A673 (cell line): Measurements from ENCODE around the gene TADA3. TPM values are rescaled to one million over a fixed set of nuclear protein-coding genes. Genes with fewer than 3 reads are reported as not detected.

Source experiments
- BruUV-seq: library from RNA; stranded (reverse); fragments of 400-500 nt; replicated peaks from 2 replicates; lab custom pipeline; 2021; lab: Mats Ljungman, UMichigan
- CTCF ChIA-PET: fragments of 300-600 bp; sonication (Branson Sonifier 250); formaldehyde crosslinking; loops from one replicate; lab custom pipeline; 2022; ENCODE audit warnings: antibody characterized with exemption; lab: Charles Lee
- POLR2A ChIA-PET: fragments of 300-600 bp; sonication (Branson Sonifier 250); formaldehyde crosslinking; loops from one replicate; lab custom pipeline; 2022; ENCODE audit warnings: antibody characterized with exemption; ENCODE audit not compliant: low non-redundant PET; lab: Charles Lee
- DNase-seq: peaks from one replicate; pipeline ENCODE4 v3.0.0-alpha.2; 2015; ENCODE audit warnings: low spot score
- H3K27ac ChIP-seq: fragments of 200-600 bp; sonication (generic); 2 replicates; pipeline ENCODE4 v1.5.1; 2016; ENCODE audit warnings: mixed run types, low read depth, mild to moderate bottlenecking, mixed read lengths, antibody characterized with exemption, low read length; ENCODE audit not compliant: poor library complexity, severe bottlenecking
- H3K27me3 ChIP-seq: fragments of 200-600 bp; sonication (generic); replicated peaks from 2 replicates; pipeline ENCODE4 v1.6.1; 2017; ENCODE audit warnings: mixed run types, low read depth, mild to moderate bottlenecking, mixed read lengths, antibody characterized with exemption, low read length; ENCODE audit not compliant: insufficient read depth, poor library complexity
- H3K36me3 ChIP-seq: fragments of 200-600 bp; sonication (generic); 2 replicates; pipeline ENCODE4 v1.6.1; 2016; ENCODE audit warnings: mixed run types, mild to moderate bottlenecking, mixed read lengths, antibody characterized with exemption, low read length; ENCODE audit not compliant: insufficient read depth, poor library complexity, severe bottlenecking
- H3K4me1 ChIP-seq: fragments of 200-600 bp; sonication (generic); 2 replicates; pipeline ENCODE4 v1.6.1; 2017; ENCODE audit warnings: mixed run types, mild to moderate bottlenecking, mixed read lengths, antibody characterized with exemption, low read length; ENCODE audit not compliant: insufficient read depth, poor library complexity, severe bottlenecking
- H3K4me3 ChIP-seq: fragments of 200-600 bp; sonication (generic); 2 replicates; pipeline ENCODE4 v1.5.1; 2016; ENCODE audit warnings: low read depth, mixed run types, mild to moderate bottlenecking, mixed read lengths, low read length; ENCODE audit not compliant: poor library complexity, severe bottlenecking
- H3K9me3 ChIP-seq: fragments of 200-600 bp; sonication (generic); 2 replicates; pipeline ENCODE4 v1.6.1; 2016; ENCODE audit warnings: mixed run types, low read depth, mild to moderate bottlenecking, mixed read lengths, antibody characterized with exemption, low read length; ENCODE audit not compliant: poor library complexity, severe bottlenecking
- CTCF ChIP-seq: fragments of 300-800, 200-600 bp; sonication (generic); conservative IDR thresholded peaks from 2 replicates; pipeline ENCODE4 v1.5.1; 2017; ENCODE audit warnings: low read depth, mild to moderate bottlenecking, antibody characterized with exemption, low read length, moderate library complexity, mixed read lengths
- EZH2 ChIP-seq: fragments of 200-600 bp; sonication (generic); IDR thresholded peaks from 2 replicates; pipeline ENCODE4 v1.6.1; 2017; ENCODE audit warnings: borderline replicate concordance, low read depth, mild to moderate bottlenecking, mixed read lengths, antibody characterized with exemption, low read length; ENCODE audit not compliant: poor library complexity, severe bottlenecking
- intact Hi-C: fragments of 100-400 bp; cut with micrococcal nuclease; formaldehyde crosslinking; loops from one replicate; pipeline ENCODE4 v1.10.0; 2022; ENCODE audit not compliant: unreplicated experiment
- total RNA-seq: library from RNA; stranded (reverse); gene quantifications from 2 replicates; pipeline ENCODE4 v1.2.3, GENCODE V29; 2021

Gene TADA3
- total RNA-seq, 1 experiment from 2014 or later = 46.1 TPM

- CTCF ChIA-PET = no interaction called here
- intact Hi-C loops = loop anchor here (5.0 kb wide), 1 partner anchor 308 kb away; no protein-coding TSS in a partner anchor
- POLR2A ChIA-PET = no interaction called here
- H3K36me3 ChIP-seq = peaks cover 18% of the 10 kb centered on the region
- no peak for TF ChIP-seq CTCF
- no peak for TF ChIP-seq EZH2
- peak within 1 kb of the TSS; percentile 81 for H3K27ac ChIP-seq
- H3K27me3 ChIP-seq = no peaks in the 10 kb centered on the region
- H3K9me3 ChIP-seq = no peaks in the 10 kb centered on the region
- no TSS peak for BruUV-seq
- H3K4me3 ChIP-seq = peak within 1 kb of the TSS; percentile 62
- peak; percentile 82 for DNase-seq
- H3K4me1 ChIP-seq = peaks cover 13% of the 10 kb centered on the region
These were observed 17.6 kb upstream of the TADA3 start, which contains the start of gene TTLL3 for GRCh38 chr3:9809615-9810432. TSS of gene TTLL3 (plus strand) at chr3:9810262. CDS start at chr3:9810662, 400 bp downstream.

- Histone ChIP-seq H3K9me3 (no peaks in the 10 kb centered on the region), H3K27me3 (no peaks in the 10 kb centered on the region), H3K4me1 (peaks cover 13% of the 10 kb centered on the region), H3K36me3 (peaks cover 23% of the 10 kb centered on the region), H3K27ac (peak overlapping the region; percentile 81), H3K4me3 (peak overlapping the region; percentile 62)
- DNase-seq = no peak
- intact Hi-C loops = loop anchor here (5.0 kb wide), 1 partner anchor 307 kb away; no protein-coding TSS in a partner anchor
- no TSS peak for BruUV-seq
- ChIA-PET POLR2A (no interaction called here), CTCF (no interaction called here)
- TF ChIP-seq EZH2 (no peak), CTCF (no peak)
These were observed 17.0 kb upstream of the TADA3 start for GRCh38 chr3:9809239-9809614.

- Histone ChIP-seq H3K4me3 (no peak overlapping the region), H3K27me3 (no peaks in the 10 kb centered on the region), H3K4me1 (peaks cover 13% of the 10 kb centered on the region), H3K9me3 (no peaks in the 10 kb centered on the region), H3K27ac (no peak overlapping the region), H3K36me3 (peaks cover 30% of the 10 kb centered on the region)
- peak; percentile 57 for DNase-seq
- ChIA-PET CTCF (interaction anchor here (0.6 to 1.1 kb wide), 2 partner anchors 18 to 286 kb away, joined by 3 to 7 read pairs; no protein-coding TSS in a partner anchor), POLR2A (no interaction called here)
- TF ChIP-seq EZH2 (no peak), CTCF (peak; percentile 48)
- intact Hi-C loops = loop anchor here (5.0 kb wide), 1 partner anchor 306 kb away; no protein-coding TSS in a partner anchor
- BruUV-seq = no TSS peak
These were observed 16.2 kb upstream of the TADA3 start for GRCh38 chr3:9808345-9809037.
